ENCODE measurements around the gene PCDH17. TPM values are rescaled to one million over a fixed set of nuclear protein-coding genes. Genes with fewer than 3 reads are reported as not detected.

PCDH17 gene
- total and polyA plus RNA-seq, 10 of the 15 experiments (the other 5 are each of a cell fraction or from before 2014, with no cell fraction given) = under 0.01 to 0.58 (median 0.07) TPM; not detected in 6

- CTCF ChIA-PET = no interaction called here
- Histone ChIP-seq H3K27ac (ENCODE audit: control insufficient read depth, insufficient read depth) (no peak overlapping the region), H4K20me1 (ENCODE audit: control insufficient read depth, insufficient read depth) (no peaks in the 10 kb centered on the region), H3K4me2 (ENCODE audit: control insufficient read depth, insufficient read depth) (no peak overlapping the region), H3K9me3 (replicated peaks; ENCODE audit: control insufficient read depth, insufficient read depth, low read length) (no peaks in the 10 kb centered on the region; the same call in 2 of the 3 replicates), H2AFZ (ENCODE audit: control insufficient read depth, low read depth, low read length) (no peak overlapping the region), H3K9ac (ENCODE audit: control insufficient read depth, insufficient read depth, low read length) (no peak overlapping the region), H3K36me3 (ENCODE audit: control insufficient read depth in 2 of 2, insufficient read depth in 2 of 2, low read length in 1 of 2) (no peaks in the 10 kb centered on the region), H3K4me1 (ENCODE audit: control insufficient read depth, insufficient read depth, low read length) (no peaks in the 10 kb centered on the region), H3K27me3 (replicated peaks in 1 of 2; ENCODE audit: control insufficient read depth in 2 of 2, insufficient read depth in 2 of 2, low read length in 1 of 2) (0 out of 4 replicates have a peak, but pooled peaks cover 0 to 3% of the 10 kb centered on the region in 2 experiments), H3K79me2 (ENCODE audit: control insufficient read depth, insufficient read depth, low read length) (no peaks in the 10 kb centered on the region), H3K4me3 (no peak overlapping the region)
- FAIRE-seq (no peak), ATAC-seq (no peak), DNase-seq (ENCODE audit: low read depth, low spot score) (no peak)
- intact Hi-C loops (cut with micrococcal nuclease; ENCODE audit: unreplicated experiment) (no loop called here), in situ Hi-C loops (cut with MboI) (loop anchor here (25.0 kb wide), 1 partner anchor 1325 kb away; no protein-coding TSS in a partner anchor)
- SMC1A ChIA-PET (ENCODE audit: uncharacterized antibody, unreplicated experiment) = no interaction called here
- BruUV-seq (replicated peaks) = no TSS peak
- RAD21 ChIA-PET (ENCODE audit: unreplicated experiment) = no interaction called here
- POLR2A ChIA-PET = no interaction called here
- no peak for TF ChIP-seq HDAC6 (IDR thresholded peaks at IDR 0.05; ENCODE audit: unreplicated experiment)
- no peak for TF ChIP-seq EP300 (IDR thresholded peaks at IDR 0.05; ENCODE audit: borderline replicate concordance in 1 of 2, control insufficient read depth in 1 of 2, low read depth in 2 of 2, low read length in 2 of 2)
- no peak for TF ChIP-seq SMAD1 (IDR thresholded peaks at IDR 0.05; ENCODE audit: low read depth, partially characterized antibody)
- no peak for TF ChIP-seq ZNF592 (IDR thresholded peaks at IDR 0.05)
- TF ChIP-seq RCOR1 (conservative IDR thresholded peaks at IDR 0.05; ENCODE audit: low read depth, low read length) = no peak
- no peak for TF ChIP-seq E2F4 (IDR thresholded peaks at IDR 0.05; ENCODE audit: low read depth, low read length)
- no peak for TF ChIP-seq ZSCAN29 (IDR thresholded peaks at IDR 0.05)
- TF ChIP-seq MYC (IDR thresholded peaks at IDR 0.05; ENCODE audit: insufficient read depth, insufficient read length, insufficient replicate concordance, low read length, severe bottlenecking) = no peak
- TF ChIP-seq SP1 (IDR thresholded peaks at IDR 0.05; ENCODE audit: low read depth, low read length) = no peak
- WGBS (ENCODE audit: insufficient coverage, insufficient replicate concordance, low lambda C conversion rate, missing lambda C conversion rate) = 24% methylated on average over 2 of the region's 2 CpGs
These were observed 5.3 kb downstream of the PCDH17 start for GRCh38 chr13:57636816-57637215.

Data from GM12878 (cell line).